Body of pancreas (tissue), 4 donors: Measurements from ENCODE around the gene CCDC182. TPM values are rescaled to one million over a fixed set of nuclear protein-coding genes. Genes with fewer than 3 reads are reported as not detected.

Experiments
- ATAC-seq: fragments of 150-250 bp; one replicate; pipeline ENCODE4 v1.9.1; 2016
- DNase-seq, 4 donors: peaks; one replicate each; pipeline ENCODE4 v3.0.0-alpha.2; 2019
- H3K27ac ChIP-seq, 4 donors: fragments of 200-600 bp; sonication (generic); 1 replicate in 3 of 4; 2 replicates in 1 of 4; pipeline versions ENCODE4 v1.5.1 to v1.6.1; 2016 to 2019; ENCODE audit warnings: mild to moderate bottlenecking in 1 of 4, mixed read lengths in 1 of 4, moderate library complexity in 1 of 4
- H3K27me3 ChIP-seq, 2 donors: fragments of 200-600 bp; sonication (generic); one replicate each; pipeline ENCODE4 v1.6.0; 2016; ENCODE audit warnings: mild to moderate bottlenecking in 1 of 2
- H3K36me3 ChIP-seq, 2 donors: fragments of 200-600 bp; sonication (generic); replicated peaks in 1 of 2; 2 replicates each; pipeline ENCODE4 v1.5.1; 2016; ENCODE audit warnings: low read depth in 2 of 2; ENCODE audit not compliant: insufficient read depth in 1 of 2
- H3K4me1 ChIP-seq: fragments of 200-600 bp; sonication (generic); one replicate; pipeline ENCODE4 v1.6.0; 2016
- H3K4me3 ChIP-seq, 2 donors: fragments of 200-600 bp; sonication (generic); 1 replicate in 1 of 2; 2 replicates in 1 of 2; pipeline ENCODE4 v1.5.1; 2016 to 2019
- H3K9me3 ChIP-seq, 3 donors: fragments of 200-600 bp; sonication (generic); 1 replicate in 2 of 3; 2 replicates in 1 of 3; pipeline ENCODE4 v1.5.1; 2016
- POLR2A ChIP-seq, 3 donors: fragments of 450-650 bp; IDR thresholded peaks; one replicate each; pipeline ENCODE4 v1.6.1; 2016; ENCODE audit warnings: antibody characterized with exemption in 3 of 3, mild to moderate bottlenecking in 2 of 3
- WGBS, 2 donors: methylation state at CpG; one replicate each; pipeline ENCODE4 v1.1.5; 2017; 5-methylcytosine and 5-hydroxymethylcytosine counted together
- intact Hi-C: fragments of 100-400 bp; cut with DNase I; formaldehyde crosslinking; loops from one replicate; pipeline ENCODE4 v1.15.1; 2023
- total RNA-seq, 2 donors: library from RNA; depleted of rRNA; stranded (reverse); fragments of >200 nt; gene quantifications; one replicate each; pipeline ENCODE4 v1.1.0, GENCODE V29; 2016
- TF ChIP-seq, protein P1 (sequence below), 7 experiments: fragments of 450-650 bp in 4 of 7; fragments of 200-600 bp in 3 of 7; sonication (generic) in 3 of 7; IDR thresholded peaks; one replicate each; pipeline ENCODE4 v1.5.1; 2016 to 2019; ENCODE audit warnings: antibody characterized with exemption in 7 of 7

The CCDC182 gene
- total RNA-seq, 2 donors from 2014 or later = not detected

DNA sequence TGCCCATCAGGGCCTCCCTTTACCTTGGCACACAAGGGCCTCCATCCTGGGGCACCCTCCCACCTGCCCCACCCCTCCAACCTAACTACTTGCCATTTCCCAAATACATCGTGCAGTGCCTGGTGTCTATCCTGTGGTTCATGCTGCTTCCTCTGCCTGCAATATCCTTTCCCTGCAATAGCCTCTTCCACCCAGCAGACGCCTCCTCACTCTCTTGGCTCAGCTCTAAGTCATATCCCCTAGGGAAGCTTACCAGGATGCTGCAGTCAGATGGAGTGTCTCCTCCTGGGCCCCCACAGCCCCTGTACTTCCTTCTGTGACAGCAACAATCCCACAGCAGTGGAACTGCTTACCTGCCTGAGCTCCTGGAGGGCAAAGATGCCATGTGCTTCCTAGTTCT, 36.7 kb downstream of the CCDC182 start:
- no peaks in the 10 kb centered on the region for H3K9me3 ChIP-seq
- no peaks in the 10 kb centered on the region for H3K4me1 ChIP-seq
- no peak for DNase-seq
- no peak for TF ChIP-seq POLR2A (IDR thresholded peaks at IDR 0.05)
- TF ChIP-seq, protein P1, sequence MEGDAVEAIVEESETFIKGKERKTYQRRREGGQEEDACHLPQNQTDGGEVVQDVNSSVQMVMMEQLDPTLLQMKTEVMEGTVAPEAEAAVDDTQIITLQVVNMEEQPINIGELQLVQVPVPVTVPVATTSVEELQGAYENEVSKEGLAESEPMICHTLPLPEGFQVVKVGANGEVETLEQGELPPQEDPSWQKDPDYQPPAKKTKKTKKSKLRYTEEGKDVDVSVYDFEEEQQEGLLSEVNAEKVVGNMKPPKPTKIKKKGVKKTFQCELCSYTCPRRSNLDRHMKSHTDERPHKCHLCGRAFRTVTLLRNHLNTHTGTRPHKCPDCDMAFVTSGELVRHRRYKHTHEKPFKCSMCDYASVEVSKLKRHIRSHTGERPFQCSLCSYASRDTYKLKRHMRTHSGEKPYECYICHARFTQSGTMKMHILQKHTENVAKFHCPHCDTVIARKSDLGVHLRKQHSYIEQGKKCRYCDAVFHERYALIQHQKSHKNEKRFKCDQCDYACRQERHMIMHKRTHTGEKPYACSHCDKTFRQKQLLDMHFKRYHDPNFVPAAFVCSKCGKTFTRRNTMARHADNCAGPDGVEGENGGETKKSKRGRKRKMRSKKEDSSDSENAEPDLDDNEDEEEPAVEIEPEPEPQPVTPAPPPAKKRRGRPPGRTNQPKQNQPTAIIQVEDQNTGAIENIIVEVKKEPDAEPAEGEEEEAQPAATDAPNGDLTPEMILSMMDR (IDR thresholded peaks at IDR 0.05) = no peak
- no peaks in the 10 kb centered on the region for H3K27me3 ChIP-seq
- H3K4me3 ChIP-seq = no peak overlapping the region
- H3K27ac ChIP-seq = no peak overlapping the region
- 52 to 68% methylated on average over 2 of the region's 2 CpGs for WGBS, 2 donors
- intact Hi-C loops = no loop called here
- H3K36me3 ChIP-seq = no peaks in the 10 kb centered on the region
- ATAC-seq = no peak

DNA sequence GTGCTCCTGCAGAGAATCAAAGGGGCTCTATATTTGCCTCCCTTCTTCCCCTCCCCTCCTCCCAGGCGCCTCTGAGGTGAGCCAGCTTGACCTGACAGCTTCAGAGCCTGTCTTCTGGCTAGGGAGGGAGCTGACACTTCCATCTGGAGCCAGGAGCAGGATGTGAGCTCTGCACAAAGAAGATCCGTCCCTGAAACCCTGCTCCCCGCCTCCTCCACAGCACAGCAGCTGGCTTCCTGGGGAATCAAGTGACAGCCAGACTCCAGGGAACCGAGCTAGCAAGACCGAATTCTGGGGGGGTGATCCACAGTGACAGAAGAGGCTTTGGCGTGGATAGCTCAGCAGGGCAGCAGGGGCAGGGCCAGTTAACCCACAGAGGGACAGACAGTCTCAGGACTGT, 37.2 kb downstream of the CCDC182 start:
- 41% methylated on average over 6 of the region's 6 CpGs for WGBS, 2 donors
- no peak for DNase-seq
- Histone ChIP-seq H3K27me3 (no peaks in the 10 kb centered on the region), H3K27ac (no peak overlapping the region), H3K4me1 (no peaks in the 10 kb centered on the region), H3K4me3 (no peak overlapping the region), H3K9me3 (no peaks in the 10 kb centered on the region), H3K36me3 (no peaks in the 10 kb centered on the region)
- intact Hi-C loops = no loop called here
- TF ChIP-seq, protein P1 (IDR thresholded peaks at IDR 0.05) = no peak
- no peak for TF ChIP-seq POLR2A (IDR thresholded peaks at IDR 0.05)
- no peak for ATAC-seq

DNA sequence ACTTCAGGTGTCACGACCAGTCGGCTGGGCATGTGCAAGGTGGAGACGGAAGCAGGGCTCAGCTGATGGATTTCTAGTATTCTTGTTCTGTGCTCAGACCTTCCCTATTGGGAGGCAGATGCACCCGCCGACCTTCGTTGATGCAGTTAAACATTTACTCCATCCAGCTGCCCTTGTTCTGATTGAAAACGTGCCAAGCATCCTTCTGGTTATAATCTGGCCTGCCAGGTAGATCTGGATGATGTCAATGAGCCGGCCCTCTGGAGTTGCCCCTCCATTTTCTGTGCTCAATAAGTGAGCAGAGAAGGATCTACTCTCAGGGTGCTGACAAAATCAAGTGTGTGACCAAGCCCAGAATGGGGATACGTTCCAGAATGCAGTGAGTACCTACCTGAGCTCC, 38.3 kb downstream of the CCDC182 start:
- intact Hi-C loops = no loop called here
- no peak for DNase-seq
- Histone ChIP-seq H3K4me1 (no peaks in the 10 kb centered on the region), H3K4me3 (no peak overlapping the region), H3K9me3 (no peaks in the 10 kb centered on the region), H3K36me3 (no peaks in the 10 kb centered on the region), H3K27me3 (no peaks in the 10 kb centered on the region), H3K27ac (no peak overlapping the region)
- ATAC-seq = no peak
- 39 to 50% methylated on average over 9 of the region's 9 CpGs for WGBS, 2 donors
- TF ChIP-seq POLR2A (IDR thresholded peaks at IDR 0.05) = no peak
- TF ChIP-seq, protein P1 (IDR thresholded peaks at IDR 0.05) = no peak

DNA sequence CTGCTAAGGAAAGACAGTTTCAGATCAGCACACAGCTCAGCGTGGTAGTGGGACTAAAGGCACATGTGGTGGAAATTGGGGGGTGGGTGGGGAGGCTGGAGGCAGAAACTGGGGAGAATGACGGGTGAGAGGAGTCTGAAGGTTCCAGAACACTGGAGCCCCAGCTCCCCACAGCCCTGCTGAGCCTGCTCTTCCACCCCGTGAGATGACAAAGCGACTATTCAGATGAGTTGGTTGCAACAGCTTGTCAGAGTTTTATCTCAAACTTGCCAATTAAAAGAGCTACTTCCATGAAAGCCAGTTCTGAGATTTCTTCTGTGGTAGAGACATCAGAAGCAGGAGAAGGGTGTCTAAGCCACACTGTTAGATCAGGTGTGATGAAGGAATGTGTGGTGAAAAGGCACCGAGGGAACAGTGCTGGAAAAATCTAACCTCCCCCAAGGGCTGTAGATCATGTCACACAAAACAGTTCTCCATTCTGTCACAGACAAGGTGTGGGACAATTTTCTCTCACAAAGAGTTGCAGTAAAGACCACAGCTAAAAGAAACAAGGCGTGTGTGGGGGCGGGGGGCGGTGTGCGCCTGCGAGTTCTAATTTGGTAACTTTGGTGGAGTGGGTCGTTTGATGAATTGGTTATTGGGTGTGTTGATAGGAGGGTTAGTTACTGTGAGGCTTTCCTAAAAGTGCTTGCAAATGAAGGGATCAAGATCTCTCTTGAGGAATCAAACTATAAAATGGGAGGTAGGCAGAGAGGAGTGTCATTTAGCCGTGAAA, 39.0 kb downstream of the CCDC182 start:
- intact Hi-C loops = no loop called here

More for the DNA sequence above, 39.0 kb downstream of the CCDC182 start:
- ATAC-seq (no peak), DNase-seq (no peak)
- Histone ChIP-seq H3K4me3 (no peak overlapping the region), H3K27me3 (no peaks in the 10 kb centered on the region), H3K27ac (no peak overlapping the region), H3K4me1 (no peaks in the 10 kb centered on the region), H3K36me3 (no peaks in the 10 kb centered on the region), H3K9me3 (no peaks in the 10 kb centered on the region)
- 38 to 41% methylated on average over 12 of the region's 12 CpGs for WGBS, 2 donors
- no peak for TF ChIP-seq POLR2A (IDR thresholded peaks at IDR 0.05)
- TF ChIP-seq, protein P1 (IDR thresholded peaks at IDR 0.05) = no peak
